ENCODE data around the gene BPIFB2.

The BPIFB2 gene

GRCh38 chr20:33026779-33027759 lies 19.6 kb downstream of the BPIFB2 start:
- in situ Hi-C loops (cut with MboI; ENCODE audit: low pct_unique_long_range_greater_than_20kb, low sequenced_read_pairs, unreplicated experiment) = no loop called here
- TF ChIP-seq, protein P1, sequence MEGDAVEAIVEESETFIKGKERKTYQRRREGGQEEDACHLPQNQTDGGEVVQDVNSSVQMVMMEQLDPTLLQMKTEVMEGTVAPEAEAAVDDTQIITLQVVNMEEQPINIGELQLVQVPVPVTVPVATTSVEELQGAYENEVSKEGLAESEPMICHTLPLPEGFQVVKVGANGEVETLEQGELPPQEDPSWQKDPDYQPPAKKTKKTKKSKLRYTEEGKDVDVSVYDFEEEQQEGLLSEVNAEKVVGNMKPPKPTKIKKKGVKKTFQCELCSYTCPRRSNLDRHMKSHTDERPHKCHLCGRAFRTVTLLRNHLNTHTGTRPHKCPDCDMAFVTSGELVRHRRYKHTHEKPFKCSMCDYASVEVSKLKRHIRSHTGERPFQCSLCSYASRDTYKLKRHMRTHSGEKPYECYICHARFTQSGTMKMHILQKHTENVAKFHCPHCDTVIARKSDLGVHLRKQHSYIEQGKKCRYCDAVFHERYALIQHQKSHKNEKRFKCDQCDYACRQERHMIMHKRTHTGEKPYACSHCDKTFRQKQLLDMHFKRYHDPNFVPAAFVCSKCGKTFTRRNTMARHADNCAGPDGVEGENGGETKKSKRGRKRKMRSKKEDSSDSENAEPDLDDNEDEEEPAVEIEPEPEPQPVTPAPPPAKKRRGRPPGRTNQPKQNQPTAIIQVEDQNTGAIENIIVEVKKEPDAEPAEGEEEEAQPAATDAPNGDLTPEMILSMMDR (IDR thresholded peaks at IDR 0.05; ENCODE audit: extremely low read depth, insufficient read depth, missing control alignments) = no peak
- no peak for DNase-seq (ENCODE audit: low spot score)

- TF ChIP-seq, protein P1 (IDR thresholded peaks at IDR 0.05; ENCODE audit: extremely low read depth, insufficient read depth, missing control alignments) = no peak
- no peak for DNase-seq (ENCODE audit: low spot score)
- in situ Hi-C loops (cut with MboI; ENCODE audit: low pct_unique_long_range_greater_than_20kb, low sequenced_read_pairs, unreplicated experiment) = no loop called here
Measured at GRCh38 chr20:33027769-33028751, 20.6 kb downstream of the BPIFB2 start.

GRCh38 chr20:33028875-33029274 lies 21.4 kb downstream of the BPIFB2 start:
- DNase-seq (ENCODE audit: low spot score) = no peak
- TF ChIP-seq, protein P1 (IDR thresholded peaks at IDR 0.05; ENCODE audit: extremely low read depth, insufficient read depth, missing control alignments) = no peak
- in situ Hi-C loops (cut with MboI; ENCODE audit: low pct_unique_long_range_greater_than_20kb, low sequenced_read_pairs, unreplicated experiment) = no loop called here

DNA sequence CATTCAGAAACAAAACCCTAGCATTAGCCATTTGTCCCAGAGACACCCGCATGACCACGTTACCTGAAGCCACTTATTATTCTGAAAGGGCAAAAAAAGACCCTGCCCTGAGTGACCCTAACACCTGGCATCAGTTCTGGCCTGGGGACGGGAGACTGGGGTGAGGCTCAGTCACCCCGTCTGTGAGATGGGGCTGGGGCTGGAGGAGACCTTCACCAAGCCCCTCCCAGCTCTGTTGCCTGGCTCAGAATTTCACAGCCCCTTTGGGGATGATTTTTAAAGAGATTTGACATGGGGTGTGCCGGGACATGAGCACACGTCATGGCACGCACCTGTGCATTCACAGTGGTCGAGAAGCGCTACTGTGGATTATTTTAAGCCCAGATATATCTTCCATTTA lies 22.6 kb downstream of the BPIFB2 start:
- TF ChIP-seq, protein P1 (IDR thresholded peaks at IDR 0.05; ENCODE audit: extremely low read depth, insufficient read depth, missing control alignments) = no peak
- no peak for DNase-seq (ENCODE audit: low spot score)
- in situ Hi-C loops (cut with MboI; ENCODE audit: low pct_unique_long_range_greater_than_20kb, low sequenced_read_pairs, unreplicated experiment) = no loop called here

- no peak for DNase-seq (ENCODE audit: low spot score)
- in situ Hi-C loops (cut with MboI; ENCODE audit: low pct_unique_long_range_greater_than_20kb, low sequenced_read_pairs, unreplicated experiment) = no loop called here
- TF ChIP-seq, protein P1 (IDR thresholded peaks at IDR 0.05; ENCODE audit: extremely low read depth, insufficient read depth, missing control alignments) = no peak
Measured at GRCh38 chr20:33030569-33030968, 23.1 kb downstream of the BPIFB2 start.

GRCh38 chr20:33031531-33031930 lies 24.0 kb downstream of the BPIFB2 start, which contains the start of gene BPIFB6:
Gene BPIFB6, plus strand, starts transcription at chr20:33031648. Its CDS starts 0 bp downstream, at chr20:33031648.
- TF ChIP-seq, protein P1 (IDR thresholded peaks at IDR 0.05; ENCODE audit: extremely low read depth, insufficient read depth, missing control alignments) = no peak
- no peak for DNase-seq (ENCODE audit: low spot score)
- in situ Hi-C loops (cut with MboI; ENCODE audit: low pct_unique_long_range_greater_than_20kb, low sequenced_read_pairs, unreplicated experiment) = no loop called here
